Esophagus (tissue), 2 donors: Measurements from ENCODE around the gene MAVS. TPM values are rescaled to one million over a fixed set of nuclear protein-coding genes. Genes with fewer than 3 reads are reported as not detected.
"Not testable (repeated sequence)": the region's sequence is repeated elsewhere in the genome, so short reads cannot be mapped to it uniquely, and the experiment has no call there.

ENCODE experiments used
- H3K27ac ChIP-seq, 2 donors: one replicate each; pipeline ENCODE4 v1.5.1; 2013; ENCODE audit warnings: low read depth in 2 of 2, mild to moderate bottlenecking in 2 of 2, inconsistent platforms in 1 of 2, low read length in 1 of 2, moderate library complexity in 1 of 2
- H3K27me3 ChIP-seq, 2 donors: one replicate each; pipeline ENCODE4 v1.6.1; 2013; ENCODE audit warnings: low read length in 2 of 2, control low read depth in 1 of 2, mild to moderate bottlenecking in 1 of 2; ENCODE audit not compliant: insufficient read depth in 2 of 2, control insufficient read depth in 1 of 2
- H3K36me3 ChIP-seq, 2 donors: one replicate each; pipeline ENCODE4 v1.6.1; 2013; ENCODE audit warnings: low read length in 1 of 2; ENCODE audit not compliant: control insufficient read depth in 2 of 2, insufficient read depth in 2 of 2
- H3K4me1 ChIP-seq, 2 donors: one replicate each; pipeline ENCODE4 v1.6.1; 2013; ENCODE audit warnings: low read length in 1 of 2; ENCODE audit not compliant: control insufficient read depth in 2 of 2, insufficient read depth in 2 of 2
- H3K4me3 ChIP-seq, 2 donors: one replicate each; pipeline ENCODE4 v1.5.1; 2013; ENCODE audit warnings: low read length in 2 of 2, mild to moderate bottlenecking in 2 of 2, low read depth in 1 of 2, moderate library complexity in 1 of 2
- H3K9me3 ChIP-seq, 2 donors: one replicate each; pipeline ENCODE4 v1.6.1; 2013; ENCODE audit warnings: mild to moderate bottlenecking in 2 of 2, low read depth in 1 of 2, low read length in 1 of 2, moderate library complexity in 1 of 2; ENCODE audit not compliant: control insufficient read depth in 2 of 2, insufficient read depth in 1 of 2
- WGBS, 2 donors: extraction: QIAGEN DNeasy Blood & Tissue Kit; methylation state at CpG; one replicate each; pipeline ENCODE4 v1.1.7; 2013; 5-methylcytosine and 5-hydroxymethylcytosine counted together
- polyA plus RNA-seq, 2 donors: library from polyadenylated mRNA; stranded (reverse); fragments of 200-250 nt; gene quantifications; one replicate each; pipeline ENCODE4 v1.2.3, GENCODE V29; 2013
- donor health status: healthy with polysubstance abuse.
- donor health status: Bipolar disorder and iron deficiency.

MAVS gene
- polyA plus RNA-seq, 2 donors, result 9.2 to 20.5 TPM

DNA sequence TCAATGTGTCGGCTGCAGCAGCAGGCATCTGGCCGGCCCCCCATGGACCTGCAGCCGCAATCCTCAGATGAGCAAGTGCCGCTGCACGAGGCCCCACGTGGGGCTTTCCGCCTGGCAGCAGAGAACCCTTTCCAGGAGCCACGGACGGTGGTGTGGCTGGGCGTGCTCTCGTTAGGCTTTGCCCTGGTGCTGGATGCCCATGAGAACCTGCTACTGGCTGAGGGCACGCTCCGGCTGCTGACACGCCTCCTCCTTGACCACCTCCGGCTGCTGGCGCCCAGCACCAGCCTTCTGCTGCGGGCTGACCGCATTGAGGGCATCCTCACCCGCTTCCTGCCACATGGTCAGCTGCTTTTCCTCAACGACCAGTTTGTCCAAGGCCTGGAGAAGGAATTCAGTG is 22.8 kb upstream of the MAVS start:
- Histone ChIP-seq H3K9me3 (no peaks in the 10 kb centered on the region), H3K4me1 (peaks cover under 1 to 2% of the 10 kb centered on the region in 2 donors), H3K36me3 (peaks cover 10 to 27% of the 10 kb centered on the region in 2 donors), H3K27ac (no peak overlapping the region), H3K4me3 (no peak overlapping the region), H3K27me3 (no peaks in the 10 kb centered on the region)
- 92 to 93% methylated on average over 20 of the region's 20 CpGs for WGBS, 2 donors

DNA sequence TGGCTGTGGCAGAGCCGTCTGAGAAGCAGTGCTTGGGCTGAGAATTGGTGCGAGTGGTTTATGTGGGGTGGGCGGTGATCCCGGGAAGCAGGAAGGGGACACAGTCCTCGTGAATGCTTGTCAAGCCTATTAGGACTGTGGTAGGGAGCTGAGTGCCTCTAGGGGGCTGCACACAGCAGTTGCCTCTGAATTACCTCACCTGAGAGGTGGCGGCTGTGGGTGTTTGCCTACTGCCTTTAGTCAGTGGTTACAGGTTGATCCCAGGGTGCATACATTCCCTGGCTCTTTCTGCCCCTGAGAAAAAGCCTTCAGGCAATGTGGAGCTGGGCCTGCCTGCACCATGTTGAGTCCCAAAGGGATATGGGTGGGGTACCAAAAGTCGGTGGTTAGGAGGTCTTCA is 21.1 kb upstream of the MAVS start:
- Histone ChIP-seq H3K9me3 (no peaks in the 10 kb centered on the region), H3K27ac (no peak overlapping the region), H3K4me3 (no peak overlapping the region), H3K36me3 (peaks cover 10 to 27% of the 10 kb centered on the region in 2 donors), H3K4me1 (no peaks in the 10 kb centered on the region), H3K27me3 (no peaks in the 10 kb centered on the region)
- 79 to 81% methylated on average over 7 of the region's 7 CpGs for WGBS, 2 donors

DNA sequence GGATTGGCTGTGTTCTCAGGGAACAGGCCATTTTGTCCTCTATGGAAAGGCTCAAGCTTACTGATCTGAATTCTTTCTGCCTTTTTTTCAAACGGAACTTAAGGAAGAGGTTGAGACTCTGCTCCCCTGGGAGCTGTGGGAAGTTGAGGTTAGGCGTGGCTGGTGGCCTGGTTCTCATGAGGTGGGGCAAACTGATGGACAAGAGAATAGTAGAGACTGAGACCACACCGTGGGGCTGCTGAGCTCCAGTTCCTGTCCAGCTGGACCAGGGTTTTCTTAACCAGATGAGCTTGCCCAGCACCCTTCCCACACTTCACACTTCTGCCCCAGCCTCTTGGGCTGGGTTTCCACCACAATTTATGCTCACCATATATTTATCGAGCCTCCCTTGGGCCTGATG is 20.2 kb upstream of the MAVS start:
- WGBS, 2 donors, result 76 to 77% methylated on average over 4 of the region's 4 CpGs

DNA sequence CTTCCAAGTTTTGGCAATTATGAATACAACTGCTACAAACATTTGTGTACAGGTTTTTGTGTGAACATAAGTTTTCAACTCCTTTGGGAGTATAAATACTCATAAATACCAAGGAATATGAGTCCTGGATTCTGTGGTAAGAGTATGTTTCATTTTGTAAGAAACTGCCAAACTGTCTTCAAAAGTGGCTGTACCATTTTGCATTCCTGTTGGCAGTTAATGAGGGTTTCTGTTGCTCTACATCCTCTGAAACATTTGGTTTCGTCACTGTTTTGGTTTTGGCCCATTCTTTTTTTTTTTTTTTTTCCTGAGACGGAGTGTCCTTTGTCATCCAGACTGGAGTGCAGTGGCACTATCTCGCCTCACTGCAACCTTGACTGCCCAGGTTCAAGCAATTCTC is 17.8 kb upstream of the MAVS start:
- 93 to 100% methylated on average over 3 of the region's 3 CpGs for WGBS, 2 donors
- H3K9me3 ChIP-seq, result no peaks in the 10 kb centered on the region
- H3K36me3 ChIP-seq, result peaks cover 9 to 13% of the 10 kb centered on the region in 2 donors
- no peaks in the 10 kb centered on the region for H3K4me1 ChIP-seq
- no peak overlapping the region for H3K4me3 ChIP-seq
- no peaks in the 10 kb centered on the region for H3K27me3 ChIP-seq
- H3K27ac ChIP-seq, result no peak overlapping the region

More for the DNA sequence above, 20.2 kb upstream of the MAVS start:
- peaks cover 10 to 27% of the 10 kb centered on the region in 2 donors for H3K36me3 ChIP-seq
- H3K27me3 ChIP-seq, result no peaks in the 10 kb centered on the region
- no peaks in the 10 kb centered on the region for H3K4me1 ChIP-seq
- H3K27ac ChIP-seq, result no peak overlapping the region
- H3K4me3 ChIP-seq, result no peak overlapping the region
- no peaks in the 10 kb centered on the region for H3K9me3 ChIP-seq

DNA sequence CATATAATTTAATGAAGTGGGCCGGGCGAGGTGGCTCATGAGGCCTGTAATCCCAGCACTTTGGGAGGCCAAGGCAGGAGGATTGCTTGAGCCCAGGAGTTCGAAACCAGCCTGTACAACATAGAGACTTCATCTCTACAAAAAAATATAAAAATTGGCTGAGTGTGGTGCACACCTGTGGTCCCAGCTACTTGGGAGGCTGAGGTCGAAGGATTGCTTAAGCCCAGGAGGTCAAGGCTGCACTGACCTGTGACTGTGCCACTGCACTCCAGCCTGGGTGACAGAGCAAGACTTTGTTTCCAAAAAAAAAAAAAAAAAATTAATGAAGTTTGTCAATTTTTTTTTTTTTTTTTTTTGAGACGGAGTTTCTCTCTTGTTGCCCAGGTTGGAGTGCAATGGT is 16.7 kb upstream of the MAVS start:
- not testable (repeated sequence) for H3K27ac ChIP-seq, H3K27me3 ChIP-seq, H3K4me3 ChIP-seq, H3K4me1 ChIP-seq, H3K9me3 ChIP-seq, H3K36me3 ChIP-seq
- 97% methylated on average over 5 of the region's 5 CpGs for WGBS, 2 donors

DNA sequence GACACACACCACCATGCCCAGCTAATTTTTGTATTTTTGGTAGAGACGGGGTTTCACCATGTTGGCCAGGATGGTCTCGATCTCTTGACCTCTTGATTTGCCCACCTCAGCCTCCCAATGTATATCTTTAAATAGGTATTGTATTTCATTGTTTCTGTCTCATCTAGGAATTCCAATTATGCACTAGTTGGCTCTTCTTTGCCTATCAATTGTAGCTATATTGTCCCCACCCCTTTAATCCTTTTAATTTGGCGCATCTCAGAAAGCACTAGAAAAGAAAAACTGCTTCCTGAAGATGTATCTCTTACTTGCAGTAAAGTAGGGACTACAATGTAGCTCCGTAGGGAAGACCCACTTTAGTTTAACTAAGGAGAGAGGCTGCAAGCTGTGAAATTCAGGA is 10.5 kb upstream of the MAVS start:
- H3K36me3 ChIP-seq, result no peaks in the 10 kb centered on the region
- H3K27ac ChIP-seq, result no peak overlapping the region
- H3K27me3 ChIP-seq, result no peaks in the 10 kb centered on the region
- no peaks in the 10 kb centered on the region for H3K4me1 ChIP-seq
- 96 to 98% methylated on average over 4 of the region's 4 CpGs for WGBS, 2 donors
- H3K4me3 ChIP-seq, result no peak overlapping the region
- H3K9me3 ChIP-seq, result no peaks in the 10 kb centered on the region

DNA sequence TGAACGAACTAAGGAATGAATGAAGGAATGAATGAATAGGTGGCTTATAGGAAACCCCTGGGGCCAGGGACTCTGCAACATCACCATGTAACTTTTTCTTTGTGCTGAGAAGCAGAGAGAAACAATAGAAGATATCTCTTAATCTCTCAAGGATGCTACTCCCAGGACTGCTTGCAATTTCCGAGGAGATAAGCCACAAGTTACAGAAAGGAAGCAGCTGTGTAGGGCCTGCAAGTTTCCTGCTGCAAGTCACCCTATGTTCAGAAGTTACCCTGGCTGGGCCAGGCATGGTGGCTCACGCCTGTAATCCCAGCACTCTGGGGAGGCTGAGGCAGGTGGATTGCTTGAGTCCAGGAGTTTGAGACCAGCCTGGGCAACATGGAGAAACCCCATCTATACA is 7.3 kb upstream of the MAVS start:
- 79 to 82% methylated on average over 3 of the region's 3 CpGs for WGBS, 2 donors
- H3K4me3 ChIP-seq, result no peak overlapping the region
- no peaks in the 10 kb centered on the region for H3K27me3 ChIP-seq
- H3K9me3 ChIP-seq, result no peaks in the 10 kb centered on the region
- no peaks in the 10 kb centered on the region for H3K36me3 ChIP-seq
- H3K4me1 ChIP-seq, result no peaks in the 10 kb centered on the region
- H3K27ac ChIP-seq, result no peak overlapping the region

DNA sequence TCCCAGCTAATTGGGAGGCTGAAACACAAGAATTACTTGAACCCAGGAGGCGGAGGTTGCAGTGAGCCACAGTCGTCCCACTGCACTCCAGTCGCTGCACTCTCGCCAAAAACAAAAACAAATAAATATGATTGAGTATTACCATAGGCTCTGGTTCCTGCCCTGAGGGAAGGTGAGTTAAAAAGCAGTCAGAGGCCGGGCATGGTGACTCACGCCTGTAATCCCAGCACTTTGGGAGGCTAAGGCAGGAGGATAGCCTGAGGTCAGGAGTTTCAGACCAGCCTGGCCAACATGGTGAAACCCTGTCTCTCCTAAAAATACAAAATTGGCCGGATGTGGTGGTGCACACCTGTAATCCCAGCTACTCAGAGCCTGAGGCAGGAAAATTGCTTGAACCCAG is 6.4 kb upstream of the MAVS start:
- not testable (repeated sequence) for H3K4me3 ChIP-seq, H3K4me1 ChIP-seq
- 80 to 91% methylated on average over 7 of the region's 7 CpGs for WGBS, 2 donors

DNA sequence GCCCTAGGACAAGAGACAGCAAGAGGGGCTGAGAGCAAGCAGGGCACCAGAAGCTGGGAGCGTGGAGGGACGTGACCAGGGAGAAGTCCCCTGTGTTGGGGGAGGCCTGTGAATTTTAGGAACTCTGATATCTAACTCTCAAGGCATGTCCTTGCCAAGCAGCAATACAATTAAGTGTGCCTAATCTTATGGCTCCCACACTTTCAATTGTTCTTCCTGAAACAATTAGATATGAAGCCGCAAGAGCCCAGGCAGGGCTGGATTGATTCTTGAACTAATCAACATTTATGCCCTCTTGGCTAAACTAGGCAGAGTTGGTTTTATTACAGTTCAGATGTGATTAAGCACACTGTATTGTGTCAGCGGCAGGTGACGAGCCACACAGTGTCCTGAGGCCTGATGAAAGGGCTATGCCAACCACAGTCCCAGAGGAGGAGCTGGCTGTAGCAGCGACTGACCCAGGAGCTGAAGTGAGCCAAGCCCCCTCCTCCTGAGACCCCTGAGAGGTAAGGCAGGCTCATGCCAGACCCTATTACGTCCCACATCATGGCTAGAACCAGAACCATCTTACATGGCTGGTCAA is 4.2 kb upstream of the MAVS start:
- WGBS, 2 donors, result 82 to 91% methylated on average over 7 of the region's 7 CpGs
- Histone ChIP-seq H3K9me3 (no peaks in the 10 kb centered on the region), H3K36me3 (no peaks in the 10 kb centered on the region), H3K27me3 (no peaks in the 10 kb centered on the region), H3K4me1 (peaks cover 0 to 4% of the 10 kb centered on the region in 2 donors), H3K27ac (no peak overlapping the region), H3K4me3 (no peak overlapping the region)

More for the DNA sequence above, 6.4 kb upstream of the MAVS start:
- H3K9me3 ChIP-seq, H3K36me3 ChIP-seq, H3K27me3 ChIP-seq, H3K27ac ChIP-seq: not testable (repeated sequence)

DNA sequence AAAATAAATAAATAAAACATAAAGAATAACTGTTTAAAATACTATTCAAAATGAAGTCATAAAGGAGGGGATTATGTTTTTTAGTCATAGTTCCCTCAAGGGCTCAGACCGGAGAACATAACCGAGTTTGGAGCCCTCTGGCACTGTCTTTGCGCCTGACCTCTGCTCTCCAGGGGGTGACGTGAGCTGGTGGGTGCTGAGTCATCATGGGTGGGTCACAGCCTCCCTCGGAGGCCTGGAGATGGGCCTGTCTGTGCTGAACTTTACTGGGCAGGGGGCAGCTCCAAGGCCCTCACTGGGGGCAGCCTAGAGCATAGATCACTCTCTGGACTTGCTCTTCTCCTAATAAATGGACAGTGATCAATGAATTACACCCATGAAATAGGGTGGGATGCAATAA is 3.1 kb upstream of the MAVS start:
- H3K27ac ChIP-seq, result no peak overlapping the region
- 36 to 51% methylated on average over 5 of the region's 5 CpGs for WGBS, 2 donors
- peaks cover 1 to 11% of the 10 kb centered on the region in 2 donors for H3K4me1 ChIP-seq
- no peaks in the 10 kb centered on the region for H3K9me3 ChIP-seq
- H3K27me3 ChIP-seq, result no peaks in the 10 kb centered on the region
- no peak overlapping the region for H3K4me3 ChIP-seq
- H3K36me3 ChIP-seq, result peaks cover 0 to 2% of the 10 kb centered on the region in 2 donors
